ENCODE data around the gene ANKMY1.

ANKMY1 gene

DNA sequence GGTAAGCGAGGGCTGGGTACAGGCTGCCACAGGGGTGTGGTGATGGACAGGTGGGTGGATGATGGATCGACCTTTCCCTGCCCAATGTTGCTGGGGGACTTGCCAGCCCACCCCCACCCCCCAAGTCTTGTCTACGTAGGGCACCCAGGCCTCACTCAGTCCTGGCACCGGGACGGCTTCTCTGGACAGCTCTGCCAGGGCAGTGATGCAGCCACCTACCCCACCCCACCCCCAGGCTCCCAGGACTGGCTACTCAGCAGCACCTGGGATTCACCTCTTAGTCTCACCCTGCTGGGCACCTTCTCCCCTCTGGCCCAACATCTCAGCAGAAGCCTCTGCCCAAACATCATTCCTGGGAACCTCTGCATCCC, 55.7 kb downstream of the ANKMY1 start:
- TF ChIP-seq, protein P1, sequence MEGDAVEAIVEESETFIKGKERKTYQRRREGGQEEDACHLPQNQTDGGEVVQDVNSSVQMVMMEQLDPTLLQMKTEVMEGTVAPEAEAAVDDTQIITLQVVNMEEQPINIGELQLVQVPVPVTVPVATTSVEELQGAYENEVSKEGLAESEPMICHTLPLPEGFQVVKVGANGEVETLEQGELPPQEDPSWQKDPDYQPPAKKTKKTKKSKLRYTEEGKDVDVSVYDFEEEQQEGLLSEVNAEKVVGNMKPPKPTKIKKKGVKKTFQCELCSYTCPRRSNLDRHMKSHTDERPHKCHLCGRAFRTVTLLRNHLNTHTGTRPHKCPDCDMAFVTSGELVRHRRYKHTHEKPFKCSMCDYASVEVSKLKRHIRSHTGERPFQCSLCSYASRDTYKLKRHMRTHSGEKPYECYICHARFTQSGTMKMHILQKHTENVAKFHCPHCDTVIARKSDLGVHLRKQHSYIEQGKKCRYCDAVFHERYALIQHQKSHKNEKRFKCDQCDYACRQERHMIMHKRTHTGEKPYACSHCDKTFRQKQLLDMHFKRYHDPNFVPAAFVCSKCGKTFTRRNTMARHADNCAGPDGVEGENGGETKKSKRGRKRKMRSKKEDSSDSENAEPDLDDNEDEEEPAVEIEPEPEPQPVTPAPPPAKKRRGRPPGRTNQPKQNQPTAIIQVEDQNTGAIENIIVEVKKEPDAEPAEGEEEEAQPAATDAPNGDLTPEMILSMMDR (IDR thresholded peaks at IDR 0.05; ENCODE audit: control insufficient read depth, insufficient read depth, low read depth, low read length, missing control alignments) = no peak
- no peak for DNase-seq (ENCODE audit: low read depth)
- H3K4me3 ChIP-seq (ENCODE audit: control insufficient read depth, low read depth, low read length) = no peak overlapping the region

DNA sequence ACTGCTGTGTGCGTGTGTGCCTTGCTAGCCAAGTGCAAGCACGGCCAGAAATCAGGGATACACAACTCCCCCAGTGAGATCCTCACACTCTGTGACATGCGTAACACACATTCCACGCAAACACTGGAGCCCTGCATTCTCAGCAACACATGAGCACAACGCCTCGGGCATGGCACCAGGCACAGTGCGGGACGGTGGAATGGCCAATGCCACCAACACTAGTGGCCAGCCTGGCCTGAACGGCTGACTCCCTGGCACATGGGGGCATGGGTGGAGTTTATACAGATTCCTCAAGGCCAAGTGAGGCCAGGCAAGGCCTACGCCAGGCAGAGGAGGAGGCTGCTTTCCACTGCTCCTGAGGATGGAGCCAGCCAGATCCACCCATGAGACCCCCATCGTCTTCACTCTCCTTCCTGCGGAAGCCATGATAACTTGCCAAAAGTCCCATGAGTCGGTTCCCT, 56.2 kb downstream of the ANKMY1 start:
- no peak for DNase-seq (ENCODE audit: low read depth)
- TF ChIP-seq, protein P1 (IDR thresholded peaks at IDR 0.05; ENCODE audit: control insufficient read depth, insufficient read depth, low read depth, low read length, missing control alignments) = no peak
- H3K4me3 ChIP-seq (ENCODE audit: control insufficient read depth, low read depth, low read length) = no peak overlapping the region

DNA sequence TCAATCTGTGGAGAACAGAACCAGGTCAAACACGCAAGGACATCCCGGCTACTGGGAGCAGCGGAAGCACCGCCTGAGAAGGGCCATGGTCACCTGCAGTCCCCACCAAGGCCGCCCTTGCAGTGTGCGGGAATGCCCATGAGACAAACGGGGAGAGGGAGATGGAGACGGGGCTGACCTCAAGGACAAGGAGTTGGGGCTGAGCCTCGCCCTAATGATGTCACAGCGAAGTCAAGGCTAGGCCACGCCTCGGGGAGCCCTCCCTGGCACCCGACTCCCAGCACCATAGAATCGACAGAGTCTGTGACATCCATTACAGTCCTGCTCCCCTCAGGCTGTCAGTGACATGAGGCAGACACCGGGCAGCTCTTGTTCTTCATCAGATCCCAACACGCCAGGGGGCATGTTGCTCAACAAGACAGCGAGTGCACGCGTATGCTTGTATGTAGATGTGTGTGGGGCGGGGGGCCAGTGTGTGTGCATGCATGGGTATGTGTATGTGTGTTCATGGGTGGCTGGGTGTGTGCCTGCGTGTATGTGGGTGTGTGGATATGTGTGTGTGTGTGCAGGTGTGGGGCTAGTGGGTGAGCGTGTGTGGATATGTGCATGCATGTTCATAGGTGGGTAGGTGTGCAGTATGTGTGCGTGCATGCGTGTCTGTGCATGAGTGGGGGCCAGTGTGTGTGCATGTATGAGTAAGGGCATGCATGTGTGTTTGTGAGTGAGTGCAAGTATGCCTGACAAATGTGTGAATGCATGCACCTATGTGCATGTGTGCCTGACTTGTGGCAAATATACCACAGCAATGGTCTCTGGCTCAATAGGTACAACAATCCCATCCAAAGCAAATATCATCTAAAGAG, 57.0 kb downstream of the ANKMY1 start:
- TF ChIP-seq, protein P1 (IDR thresholded peaks at IDR 0.05; ENCODE audit: control insufficient read depth, insufficient read depth, low read depth, low read length, missing control alignments) = no peak
- no peak for DNase-seq (ENCODE audit: low read depth)
- H3K4me3 ChIP-seq (ENCODE audit: control insufficient read depth, low read depth, low read length) = no peak overlapping the region

DNA sequence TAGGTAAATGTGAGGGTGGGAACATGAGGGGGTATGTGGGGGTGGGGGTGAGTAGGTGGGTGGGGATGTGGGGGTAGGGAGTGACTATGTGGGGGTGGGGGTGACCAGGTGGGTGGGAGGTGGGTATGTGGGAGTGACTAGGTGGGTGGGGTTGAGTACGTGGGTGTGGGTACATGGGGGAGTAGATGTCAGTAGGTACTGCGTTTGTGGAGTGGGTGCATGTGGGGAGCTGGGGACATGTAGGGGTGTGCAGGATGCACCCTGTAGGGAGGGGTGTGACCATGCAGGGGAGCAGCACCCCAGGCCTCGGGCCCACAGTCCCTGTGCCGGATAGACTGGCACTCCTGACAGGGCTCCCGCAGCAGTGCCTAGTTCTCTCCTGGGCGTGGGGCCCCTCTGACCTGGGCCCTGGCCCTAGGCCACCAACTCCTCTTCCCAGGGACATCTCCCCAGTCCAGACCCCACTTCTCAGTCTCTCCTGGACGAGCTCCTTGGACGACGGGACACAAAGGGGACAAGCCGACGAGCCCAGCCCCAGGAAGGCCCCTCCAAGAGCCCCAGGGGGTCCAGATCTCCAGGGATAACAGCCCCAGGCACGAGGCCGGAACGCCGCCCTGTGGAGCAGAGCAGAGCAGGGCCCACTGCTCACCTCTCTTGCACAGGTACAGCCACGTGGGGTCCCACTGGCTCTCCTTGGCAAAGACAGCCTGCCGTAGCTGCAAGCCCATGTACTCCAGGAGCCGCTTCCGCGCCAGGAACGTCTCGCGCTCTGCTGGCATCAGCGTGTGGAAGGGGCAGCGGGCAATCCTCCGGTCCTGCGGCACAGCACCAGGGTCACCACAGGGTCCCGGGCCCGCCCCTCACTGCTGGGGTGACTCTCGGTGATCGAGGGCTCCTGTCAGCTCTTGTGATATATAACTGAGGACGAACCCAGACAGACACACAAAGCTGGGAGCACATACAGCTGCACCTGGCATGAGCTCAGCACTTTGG, 58.2 kb downstream of the ANKMY1 start:
- no peak overlapping the region for H3K4me3 ChIP-seq (ENCODE audit: control insufficient read depth, low read depth, low read length)
- no peak for DNase-seq (ENCODE audit: low read depth)
- TF ChIP-seq, protein P1 (IDR thresholded peaks at IDR 0.05; ENCODE audit: control insufficient read depth, insufficient read depth, low read depth, low read length, missing control alignments) = no peak

DNA sequence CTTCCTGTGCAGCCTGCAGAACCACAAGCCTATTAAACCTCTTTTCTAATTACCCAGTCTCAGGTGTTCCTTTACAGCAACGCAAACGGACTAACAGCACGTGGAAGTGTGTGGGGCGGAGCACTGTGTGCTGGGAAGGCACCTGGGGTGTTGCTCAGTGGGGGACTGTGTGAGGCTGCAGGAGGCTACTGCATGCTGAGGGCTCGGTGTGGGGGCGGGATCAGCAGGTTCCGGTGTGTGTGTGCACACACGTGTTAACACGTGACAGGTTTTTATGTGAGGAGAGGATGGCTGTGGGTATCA, 58.9 kb downstream of the ANKMY1 start:
- no peak overlapping the region for H3K4me3 ChIP-seq (ENCODE audit: control insufficient read depth, low read depth, low read length)
- no peak for DNase-seq (ENCODE audit: low read depth)
- TF ChIP-seq, protein P1 (IDR thresholded peaks at IDR 0.05; ENCODE audit: control insufficient read depth, insufficient read depth, low read depth, low read length, missing control alignments) = no peak

DNA sequence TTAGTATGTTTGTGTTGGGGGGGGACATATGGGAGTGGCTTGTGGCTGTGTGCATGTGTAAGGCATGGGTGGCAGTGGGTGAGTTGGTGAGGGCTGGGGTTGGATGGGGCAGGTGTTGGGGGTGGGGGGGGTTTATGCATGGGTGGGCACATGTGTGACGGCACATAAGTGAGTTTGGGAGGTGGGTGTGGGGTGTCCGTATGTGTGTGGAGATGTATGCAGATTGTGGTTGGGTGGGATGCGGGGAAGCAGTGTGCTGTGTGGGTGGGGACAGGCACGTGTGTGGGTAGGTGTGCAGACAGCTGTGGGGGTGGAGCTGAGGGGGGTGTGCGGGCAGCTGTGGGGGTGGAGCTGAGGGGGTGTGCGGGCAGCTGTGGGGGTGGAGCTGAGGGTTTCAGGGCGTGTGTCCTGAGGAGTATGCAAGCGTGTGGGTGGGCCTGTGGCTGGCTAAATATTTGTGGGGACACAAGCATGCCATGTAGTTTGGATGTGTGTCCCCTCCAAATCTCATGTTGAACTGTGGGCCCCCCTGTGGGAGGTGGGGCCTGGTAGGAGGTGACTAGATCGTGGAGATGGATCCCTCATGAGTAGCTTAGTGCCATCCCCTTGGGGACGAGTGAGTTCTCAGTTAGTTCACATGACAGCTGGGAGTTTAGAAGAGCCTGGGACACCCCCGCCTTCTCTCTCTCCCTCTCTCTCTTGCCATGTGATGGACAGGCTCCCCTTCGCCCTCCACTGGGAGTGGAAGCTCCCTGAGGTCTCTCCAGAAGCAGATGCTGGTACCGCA, 59.4 kb downstream of the ANKMY1 start:
- TF ChIP-seq, protein P1 (IDR thresholded peaks at IDR 0.05; ENCODE audit: control insufficient read depth, insufficient read depth, low read depth, low read length, missing control alignments) = no peak
- DNase-seq (ENCODE audit: low read depth) = no peak
- no peak overlapping the region for H3K4me3 ChIP-seq (ENCODE audit: control insufficient read depth, low read depth, low read length)

All from AG09309 (cell line).